Central memory CD8-positive, alpha-beta T cell (primary cell): ENCODE results near the gene EPB41L4B.
"Not testable (repeated sequence)": the region's sequence is repeated elsewhere in the genome, so short reads cannot be mapped to it uniquely, and the experiment has no call there.

ENCODE experiments used
- ATAC-seq: fragments of 150-1000 bp; cut with Tn5 transposase; replicated peaks from 2 replicates; pipeline ENCODE4 v1.10.0; 2022; ENCODE audit warnings: mild to moderate bottlenecking, moderate FRiP score, moderate number of reproducible peaks; ENCODE audit not compliant: poor library complexity, severe bottlenecking; ENCODE audit errors: extremely low read depth
- DNase-seq, 2 donors: peaks; one replicate each; pipeline ENCODE4 v3.0.0; 2021; ENCODE audit warnings: low spot score in 2 of 2
- H3K27ac Mint-ChIP-seq: one replicate; pipeline ENCODE4 v1.8.0; 2022; ENCODE audit warnings: low read depth, mild to moderate bottlenecking, moderate library complexity, mixed read lengths
- H3K27me3 Mint-ChIP-seq: one replicate; pipeline ENCODE4 v1.8.0; 2022; ENCODE audit warnings: mixed read lengths
- H3K36me3 Mint-ChIP-seq: one replicate; pipeline ENCODE4 v1.8.0; 2022; ENCODE audit warnings: mild to moderate bottlenecking, moderate library complexity, mixed read lengths; ENCODE audit not compliant: insufficient read depth
- H3K4me1 Mint-ChIP-seq: one replicate; pipeline ENCODE4 v1.8.0; 2022; ENCODE audit warnings: mixed read lengths
- H3K4me3 Mint-ChIP-seq: one replicate; pipeline ENCODE4 v1.8.0; 2022; ENCODE audit warnings: mild to moderate bottlenecking, moderate library complexity, mixed read lengths
- H3K9me3 Mint-ChIP-seq: one replicate; pipeline ENCODE4 v1.8.0; 2022; ENCODE audit warnings: mixed read lengths

The EPB41L4B gene

DNA sequence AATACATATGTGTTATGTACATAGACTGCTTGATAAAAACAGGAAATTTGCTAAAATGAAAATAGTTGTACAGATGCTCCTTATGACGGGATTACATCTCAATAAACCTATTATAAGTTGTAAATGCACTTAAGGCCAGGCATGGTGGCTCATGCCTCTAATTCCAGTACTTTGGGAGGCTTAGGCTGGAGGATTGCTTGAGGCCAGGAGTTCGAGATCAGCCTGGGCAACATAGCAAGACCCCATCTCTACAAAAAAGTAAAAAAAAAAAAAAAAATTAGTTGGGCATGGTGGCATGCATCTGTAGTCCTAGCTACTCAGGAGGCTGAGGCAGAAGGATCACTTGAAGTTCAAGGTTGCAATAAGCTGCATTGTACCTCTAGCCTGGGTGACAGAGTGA lies 37.2 kb downstream of the EPB41L4B start:
- not testable (repeated sequence) for H3K27ac Mint-ChIP-seq, H3K9me3 Mint-ChIP-seq, DNase-seq, H3K4me1 Mint-ChIP-seq, H3K36me3 Mint-ChIP-seq, H3K4me3 Mint-ChIP-seq, ATAC-seq
- H3K27me3 Mint-ChIP-seq: peaks cover 17% of the 10 kb centered on the region

DNA sequence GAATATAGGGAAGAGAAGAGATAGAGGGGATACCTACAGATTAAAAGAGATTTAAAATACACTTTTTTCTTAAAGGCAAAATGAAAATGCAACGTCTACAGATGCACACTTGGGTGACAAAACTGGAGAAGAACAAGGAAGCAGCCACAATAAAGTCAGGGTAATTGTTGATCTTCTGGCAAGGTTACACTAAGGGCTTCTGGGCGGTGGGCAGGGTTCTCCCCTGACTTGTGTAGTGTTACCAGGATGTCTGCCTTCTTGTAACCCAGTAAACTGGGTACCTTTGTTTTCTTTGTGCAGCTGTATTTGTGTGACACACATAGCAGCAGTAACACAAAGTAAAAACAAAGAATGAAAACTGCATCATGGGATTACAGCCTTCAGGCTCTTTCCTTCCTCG lies 37.8 kb downstream of the EPB41L4B start:
- H3K36me3 Mint-ChIP-seq: no peaks in the 10 kb centered on the region

DNA sequence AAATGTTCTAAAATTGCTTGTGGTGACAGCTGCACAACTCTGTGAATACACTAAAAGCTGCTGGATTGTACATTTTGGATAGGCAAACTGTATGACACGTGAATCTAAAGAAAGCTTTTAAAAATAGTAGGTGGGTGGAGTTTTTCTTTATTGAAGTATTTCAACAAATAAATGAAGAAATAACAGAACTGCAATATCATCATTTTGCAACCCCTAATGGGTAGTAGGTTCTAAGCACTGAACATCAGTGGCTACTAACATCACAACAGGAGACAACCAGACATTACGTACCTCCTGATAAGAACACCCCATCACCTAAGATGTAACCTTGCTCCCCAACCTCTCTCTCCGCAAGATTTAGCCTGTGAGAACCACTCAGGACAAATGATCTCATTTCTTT lies 38.6 kb downstream of the EPB41L4B start:
- no peaks in the 10 kb centered on the region for H3K4me1 Mint-ChIP-seq
- no peak for ATAC-seq

More for the DNA sequence above, 37.8 kb downstream of the EPB41L4B start:
- no peaks in the 10 kb centered on the region for H3K9me3 Mint-ChIP-seq
- H3K4me3 Mint-ChIP-seq: no peak overlapping the region
- ATAC-seq (no peak), DNase-seq (no peak)
- H3K27ac Mint-ChIP-seq: no peak overlapping the region
- H3K4me1 Mint-ChIP-seq: no peaks in the 10 kb centered on the region
- H3K27me3 Mint-ChIP-seq: peaks cover 18% of the 10 kb centered on the region

DNA sequence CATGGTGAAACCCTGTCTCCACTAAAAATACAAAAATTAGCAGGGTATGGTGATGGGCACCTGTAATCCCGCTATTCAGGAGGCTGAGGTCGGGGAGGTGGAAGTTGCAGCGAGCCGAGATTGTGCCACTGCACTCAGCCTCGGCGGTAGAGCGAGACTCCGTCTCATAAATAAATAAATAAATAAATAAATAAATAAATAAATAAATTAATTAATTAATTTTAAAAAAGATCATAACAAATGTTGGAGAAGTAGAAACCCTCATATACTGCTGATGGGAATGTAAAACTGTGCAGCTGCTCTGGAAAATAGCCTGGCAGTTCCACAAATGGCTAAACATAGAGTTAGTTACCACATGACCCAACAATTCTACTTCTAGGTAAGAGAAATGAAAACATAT lies 39.3 kb downstream of the EPB41L4B start:
- ATAC-seq (no peak), DNase-seq (no peak)
- no peaks in the 10 kb centered on the region for H3K9me3 Mint-ChIP-seq
- no peaks in the 10 kb centered on the region for H3K36me3 Mint-ChIP-seq
- no peak overlapping the region for H3K27ac Mint-ChIP-seq
- peaks cover 33% of the 10 kb centered on the region for H3K27me3 Mint-ChIP-seq
- no peaks in the 10 kb centered on the region for H3K4me1 Mint-ChIP-seq
- no peak overlapping the region for H3K4me3 Mint-ChIP-seq

More for the DNA sequence above, 38.6 kb downstream of the EPB41L4B start:
- Mint-ChIP-seq H3K9me3 (no peaks in the 10 kb centered on the region), H3K27me3 (peaks cover 25% of the 10 kb centered on the region), H3K4me3 (no peak overlapping the region), H3K36me3 (no peaks in the 10 kb centered on the region), H3K27ac (no peak overlapping the region)
- DNase-seq: no peak

DNA sequence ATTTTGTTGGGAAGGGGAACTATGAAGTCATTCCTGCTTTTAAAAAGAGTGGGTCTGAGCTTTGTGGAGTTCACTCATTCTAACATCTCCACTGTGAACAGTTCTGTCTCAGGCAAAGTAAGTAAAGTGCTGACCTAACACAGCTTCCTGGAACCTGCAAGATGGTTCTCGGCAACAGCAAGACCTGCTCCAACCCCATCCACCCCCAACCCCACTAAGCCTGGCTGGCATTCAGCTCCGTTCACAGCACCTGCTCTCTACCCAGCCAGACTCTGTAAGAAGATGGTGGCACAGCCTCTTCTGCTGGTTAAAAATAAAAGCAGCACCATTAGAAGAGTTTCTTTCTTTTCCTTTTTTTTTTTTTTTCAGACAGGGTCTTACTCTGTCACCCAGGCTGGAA lies 42.0 kb downstream of the EPB41L4B start:
- Mint-ChIP-seq H3K36me3 (no peaks in the 10 kb centered on the region), H3K4me1 (no peaks in the 10 kb centered on the region), H3K27me3 (peaks cover 56% of the 10 kb centered on the region), H3K27ac (no peak overlapping the region), H3K9me3 (no peaks in the 10 kb centered on the region), H3K4me3 (no peak overlapping the region)
- DNase-seq: no peak
- ATAC-seq: no peak

DNA sequence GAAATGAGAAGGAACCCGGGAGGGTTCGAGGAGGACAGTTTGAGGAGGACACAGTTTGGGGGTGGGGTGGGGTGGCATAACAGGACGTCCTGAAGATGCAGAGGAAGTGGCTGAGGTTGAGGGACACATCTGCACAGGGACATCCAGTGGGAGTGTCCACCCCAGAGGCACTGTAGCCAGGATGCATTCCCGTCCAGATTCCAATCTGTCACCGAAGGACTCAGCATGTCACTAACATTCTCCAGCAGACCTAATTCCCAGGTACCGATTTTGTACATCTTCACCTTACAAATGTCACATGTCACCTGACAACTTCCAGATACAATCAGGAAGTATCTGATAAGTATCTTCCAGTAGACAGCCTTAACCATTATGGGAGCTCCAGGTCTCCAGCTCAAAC lies 42.6 kb downstream of the EPB41L4B start:
- ATAC-seq: no peak
- no peaks in the 10 kb centered on the region for H3K4me1 Mint-ChIP-seq
- H3K36me3 Mint-ChIP-seq: no peaks in the 10 kb centered on the region
- H3K4me3 Mint-ChIP-seq: no peak overlapping the region
- H3K9me3 Mint-ChIP-seq: no peaks in the 10 kb centered on the region
- DNase-seq: no peak
- H3K27ac Mint-ChIP-seq: no peak overlapping the region
- H3K27me3 Mint-ChIP-seq: peaks cover 62% of the 10 kb centered on the region

DNA sequence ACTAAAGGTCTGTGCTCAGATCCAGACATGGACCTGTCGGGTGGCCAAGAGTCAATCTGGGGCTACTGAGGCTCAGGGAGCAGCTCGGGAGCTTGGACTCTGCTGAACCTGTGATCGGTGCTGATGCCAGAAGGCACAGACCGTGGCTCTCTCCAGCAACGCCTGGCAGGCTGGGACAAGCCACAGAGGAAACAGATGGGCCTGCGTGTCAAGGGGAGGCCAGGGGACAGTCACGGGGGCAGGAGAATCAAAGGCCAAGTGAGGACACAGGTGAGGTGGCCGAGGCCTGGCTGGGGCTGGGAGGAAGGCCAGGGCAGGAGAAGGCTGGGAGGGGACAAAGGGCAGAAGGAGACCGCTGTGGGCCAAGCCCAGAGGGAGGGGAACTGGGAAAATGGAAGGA lies 43.4 kb downstream of the EPB41L4B start:
- H3K27ac Mint-ChIP-seq: no peak overlapping the region
- no peak for ATAC-seq
- peaks cover 54% of the 10 kb centered on the region for H3K27me3 Mint-ChIP-seq
- H3K4me3 Mint-ChIP-seq: no peak overlapping the region
- DNase-seq: no peak
- H3K4me1 Mint-ChIP-seq: no peaks in the 10 kb centered on the region
- no peaks in the 10 kb centered on the region for H3K36me3 Mint-ChIP-seq
- H3K9me3 Mint-ChIP-seq: no peaks in the 10 kb centered on the region

DNA sequence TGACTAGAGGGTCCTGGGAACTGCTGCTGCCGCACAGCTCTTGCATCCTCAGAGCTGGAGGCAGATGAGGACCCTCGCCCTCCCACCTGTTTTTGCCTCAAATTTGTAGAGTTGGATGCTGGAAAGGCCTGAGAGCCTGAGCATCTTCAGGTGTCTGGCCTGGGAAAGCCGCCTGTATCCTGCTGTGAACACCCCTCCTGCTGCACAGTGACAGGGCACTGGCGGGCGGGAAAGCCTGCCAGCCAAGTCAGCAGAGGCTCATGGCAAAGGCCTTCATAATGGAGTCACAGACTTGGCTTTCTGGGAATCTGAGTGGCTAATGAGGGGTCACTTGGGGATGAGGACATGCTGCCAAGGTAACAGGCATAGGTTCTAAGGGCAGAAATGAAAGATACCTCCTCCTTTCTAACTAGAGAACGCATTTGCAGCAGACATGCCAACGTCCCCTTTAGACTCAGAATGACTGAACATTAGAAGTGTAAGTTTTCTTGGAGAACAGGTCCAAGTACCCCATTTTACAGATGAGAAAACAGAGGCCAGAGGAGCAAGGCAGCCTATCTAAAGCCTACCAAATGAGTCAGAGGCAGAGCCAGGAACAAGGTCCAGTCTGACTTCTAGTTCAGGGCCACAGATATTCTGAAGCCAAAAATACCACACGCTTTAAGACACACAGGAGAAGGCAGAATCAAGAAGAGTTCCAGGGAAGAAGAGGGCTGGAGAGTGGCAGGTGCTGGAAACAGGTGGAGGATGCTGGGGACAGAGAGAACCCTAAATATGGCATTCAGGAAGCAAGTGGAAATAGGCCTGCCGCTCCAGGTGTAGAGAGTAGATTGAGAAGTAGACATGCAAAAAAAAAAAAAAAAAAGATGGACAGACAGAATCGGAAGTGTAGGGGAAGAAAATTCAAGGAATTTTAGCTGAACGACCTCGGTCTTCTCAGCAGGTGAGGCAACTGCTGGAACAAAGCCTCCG lies 44.1 kb downstream of the EPB41L4B start:
- Mint-ChIP-seq H3K4me1 (no peaks in the 10 kb centered on the region), H3K27ac (no peak overlapping the region), H3K9me3 (no peaks in the 10 kb centered on the region), H3K36me3 (no peaks in the 10 kb centered on the region), H3K4me3 (no peak overlapping the region), H3K27me3 (peaks cover 47% of the 10 kb centered on the region)
- ATAC-seq: no peak
- DNase-seq: no peak

DNA sequence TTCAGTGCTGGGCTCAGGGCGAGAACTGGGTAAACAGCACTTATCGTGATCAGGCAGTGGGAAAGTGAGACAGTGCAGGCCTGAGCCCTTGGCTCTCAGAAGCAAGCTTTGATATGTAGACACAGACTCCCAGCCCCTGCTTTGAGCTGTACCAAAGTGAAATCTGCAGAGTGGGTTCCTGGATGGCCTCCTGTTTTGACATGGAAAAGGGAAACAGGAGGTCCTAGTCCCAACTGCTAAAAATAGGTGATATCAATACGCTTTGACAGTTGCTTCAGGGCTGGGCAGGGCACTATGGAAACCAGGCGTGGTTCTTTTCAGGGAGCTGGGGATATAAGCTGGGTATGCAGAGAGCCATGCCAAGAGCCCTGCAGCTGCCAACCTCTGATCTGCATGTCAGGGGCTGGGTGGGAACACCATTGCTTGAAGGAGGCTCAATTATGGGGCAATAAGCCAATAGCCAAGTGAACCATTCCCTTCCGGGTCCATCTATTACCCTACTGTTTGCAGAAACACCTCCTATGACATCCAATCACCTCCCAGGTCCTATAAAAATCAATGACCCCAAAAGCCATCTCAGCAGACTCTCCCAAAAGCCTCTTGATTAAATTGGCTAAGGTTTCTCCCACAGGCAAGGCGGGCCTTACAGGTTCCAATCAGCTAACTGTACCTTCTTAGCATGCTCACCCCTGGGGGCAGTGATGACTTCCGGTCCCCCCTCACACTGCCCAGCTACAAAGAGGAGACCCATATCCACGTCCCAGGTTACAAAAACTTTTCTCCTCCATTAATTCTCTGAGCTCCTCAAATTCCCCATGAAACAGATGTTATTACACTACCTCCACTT lies 45.8 kb downstream of the EPB41L4B start:
- Mint-ChIP-seq H3K4me1 (no peaks in the 10 kb centered on the region), H3K4me3 (no peak overlapping the region), H3K9me3 (no peaks in the 10 kb centered on the region), H3K36me3 (no peaks in the 10 kb centered on the region), H3K27me3 (peaks cover 45% of the 10 kb centered on the region), H3K27ac (no peak overlapping the region)
- no peak for DNase-seq
- ATAC-seq: no peak

DNA sequence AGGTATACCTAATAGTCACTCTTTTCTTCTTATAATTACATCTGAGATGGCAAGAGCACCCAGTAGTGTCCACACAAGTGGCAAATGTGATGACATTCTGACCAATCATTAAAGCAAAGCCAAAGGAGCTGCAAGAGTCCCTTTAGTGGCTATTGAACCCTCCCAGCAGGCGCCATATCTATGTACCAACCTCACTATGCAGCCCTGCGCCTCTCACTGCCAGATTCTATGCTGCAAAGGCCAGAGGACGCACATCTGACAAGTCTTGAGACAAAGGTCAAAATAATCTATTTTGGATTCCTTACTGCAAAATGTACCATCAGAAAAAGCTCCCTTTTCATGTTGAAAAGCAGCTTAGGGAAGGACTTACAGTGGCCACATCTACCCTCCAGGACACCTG lies 47.0 kb downstream of the EPB41L4B start:
- peaks cover 45% of the 10 kb centered on the region for H3K27me3 Mint-ChIP-seq
- H3K27ac Mint-ChIP-seq: no peak overlapping the region
- no peaks in the 10 kb centered on the region for H3K4me1 Mint-ChIP-seq
- H3K4me3 Mint-ChIP-seq: no peak overlapping the region
- no peaks in the 10 kb centered on the region for H3K9me3 Mint-ChIP-seq
- no peak for DNase-seq
- H3K36me3 Mint-ChIP-seq: no peaks in the 10 kb centered on the region
- no peak for ATAC-seq

DNA sequence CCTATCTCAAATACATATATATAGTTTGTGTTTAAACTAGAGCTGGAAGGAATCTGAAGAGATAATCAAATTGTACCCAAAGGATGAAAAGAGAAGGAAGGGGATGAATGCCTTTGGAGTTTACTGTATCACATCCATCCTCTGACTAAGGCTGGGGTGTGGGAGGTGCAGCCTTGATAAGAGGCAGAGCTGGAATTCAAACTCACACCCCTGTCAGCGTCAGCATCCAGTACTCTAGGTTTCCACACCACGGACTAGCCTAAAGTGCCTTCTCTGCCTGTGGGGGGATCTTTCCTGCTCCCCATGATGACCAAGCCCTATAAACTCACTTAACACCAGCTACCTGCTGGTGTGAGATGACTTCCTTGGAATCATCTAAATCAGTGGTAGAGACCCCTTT lies 48.1 kb downstream of the EPB41L4B start:
- Mint-ChIP-seq H3K27me3 (peaks cover 41% of the 10 kb centered on the region), H3K4me3 (no peak overlapping the region), H3K4me1 (no peaks in the 10 kb centered on the region), H3K9me3 (no peaks in the 10 kb centered on the region), H3K27ac (no peak overlapping the region), H3K36me3 (no peaks in the 10 kb centered on the region)
- DNase-seq (no peak), ATAC-seq (no peak)

DNA sequence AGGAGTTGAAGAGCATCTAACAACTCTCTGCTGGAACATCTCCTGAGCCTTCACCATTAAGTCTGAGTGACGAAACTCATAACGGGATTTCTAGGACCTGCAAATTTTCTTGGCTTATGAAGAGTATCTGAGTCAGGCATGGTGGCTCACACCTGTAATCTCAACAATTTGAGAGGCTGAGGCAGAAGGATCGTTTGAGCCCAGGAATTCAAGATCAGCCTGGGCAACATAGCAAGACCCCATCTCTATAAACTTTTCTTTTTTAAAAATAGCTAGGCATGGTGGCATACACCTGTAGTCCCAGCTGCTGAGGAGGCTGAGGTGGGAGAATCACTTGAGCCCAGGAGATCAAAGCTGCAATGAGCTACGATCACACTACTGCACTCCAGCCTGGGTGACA lies 48.8 kb downstream of the EPB41L4B start:
- H3K27me3 Mint-ChIP-seq: peaks cover 34% of the 10 kb centered on the region
- no peaks in the 10 kb centered on the region for H3K36me3 Mint-ChIP-seq
- ATAC-seq (no peak), DNase-seq (no peak)
- H3K4me1 Mint-ChIP-seq: no peaks in the 10 kb centered on the region
- no peaks in the 10 kb centered on the region for H3K9me3 Mint-ChIP-seq
- no peak overlapping the region for H3K4me3 Mint-ChIP-seq
- H3K27ac Mint-ChIP-seq: no peak overlapping the region
